Neutrophil (primary cell): ENCODE data around the gene PCDHB13.
"Not testable (repeated sequence)": the region's sequence is repeated elsewhere in the genome, so short reads cannot be mapped to it uniquely, and the experiment has no call there.

Experiments used
- H3K27ac ChIP-seq: fragments of 200-600 bp; sonication (generic); 2 replicates; pipeline ENCODE4 v1.5.1; 2016; ENCODE audit warnings: mild to moderate bottlenecking, moderate library complexity
- H3K27me3 ChIP-seq: fragments of 200-600 bp; sonication (generic); 2 replicates; pipeline ENCODE4 v1.6.0; 2016; ENCODE audit warnings: mild to moderate bottlenecking
- H3K36me3 ChIP-seq: fragments of 200-600 bp; sonication (generic); 2 replicates; pipeline ENCODE4 v1.5.1; 2017
- H3K4me1 ChIP-seq, 2 experiments: fragments of 200-600 bp in 1 of 2; sonication (generic) in 1 of 2; 1 replicate in 1 of 2; 2 replicates in 1 of 2; pipeline versions ENCODE4 v1.5.1 to v1.6.1; 2013 to 2016; ENCODE audit warnings: low read depth in 1 of 2, low read length in 1 of 2, mild to moderate bottlenecking in 1 of 2, moderate library complexity in 1 of 2; ENCODE audit not compliant: control insufficient read depth in 1 of 2, insufficient read depth in 1 of 2
- H3K4me3 ChIP-seq, 2 experiments: fragments of 200-600 bp in 1 of 2; sonication (generic) in 1 of 2; 1 replicate in 1 of 2; 2 replicates in 1 of 2; pipeline ENCODE4 v1.5.1; 2013 to 2016; ENCODE audit warnings: low read depth in 1 of 2, low read length in 1 of 2, mild to moderate bottlenecking in 1 of 2, moderate library complexity in 1 of 2
- H3K9me3 ChIP-seq: fragments of 200-600 bp; sonication (generic); 2 replicates; pipeline ENCODE4 v1.5.1; 2016
- CTCF ChIP-seq: fragments of 200-600 bp; sonication (generic); IDR thresholded peaks from 2 replicates; pipeline ENCODE4 v1.5.1; 2016; ENCODE audit warnings: antibody characterized with exemption

PCDHB13 gene

DNA sequence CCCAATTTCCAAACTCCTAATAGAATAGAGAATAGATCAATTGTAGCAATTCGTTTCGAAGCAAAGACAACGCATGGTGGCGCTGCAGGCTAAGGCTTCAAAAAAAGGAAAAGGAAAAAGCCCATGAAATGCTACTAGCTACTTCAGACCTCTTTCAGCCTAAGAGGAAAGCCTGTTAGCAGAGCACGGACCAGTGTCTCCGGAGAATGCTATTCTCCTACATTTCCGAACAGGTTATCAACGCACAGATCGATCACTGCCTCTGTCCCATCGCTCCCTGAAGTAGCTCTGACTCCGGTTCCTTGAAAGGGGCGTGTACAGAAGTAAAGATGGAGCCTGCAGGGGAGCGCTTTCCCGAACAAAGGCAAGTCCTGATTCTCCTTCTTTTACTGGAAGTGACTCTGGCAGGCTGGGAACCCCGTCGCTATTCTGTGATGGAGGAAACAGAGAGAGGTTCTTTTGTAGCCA, 31.6 kb downstream of the PCDHB13 start, which contains the start of gene PCDHB15:
Gene PCDHB15 (plus strand): TSS at position 146 of the 468 bp plus-strand sequence. CDS start 184 bp downstream, at position 330.
- TF ChIP-seq CTCF = no peak
- Histone ChIP-seq H3K9me3 (peaks cover 33% of the 10 kb centered on the region), H3K27ac (no peak within 1 kb of the TSS), H3K27me3 (peaks cover 16% of the 10 kb centered on the region), H3K4me1 (no peaks in the 10 kb centered on the region), H3K36me3 (no peaks in the 10 kb centered on the region), H3K4me3 (no peak within 1 kb of the TSS)

DNA sequence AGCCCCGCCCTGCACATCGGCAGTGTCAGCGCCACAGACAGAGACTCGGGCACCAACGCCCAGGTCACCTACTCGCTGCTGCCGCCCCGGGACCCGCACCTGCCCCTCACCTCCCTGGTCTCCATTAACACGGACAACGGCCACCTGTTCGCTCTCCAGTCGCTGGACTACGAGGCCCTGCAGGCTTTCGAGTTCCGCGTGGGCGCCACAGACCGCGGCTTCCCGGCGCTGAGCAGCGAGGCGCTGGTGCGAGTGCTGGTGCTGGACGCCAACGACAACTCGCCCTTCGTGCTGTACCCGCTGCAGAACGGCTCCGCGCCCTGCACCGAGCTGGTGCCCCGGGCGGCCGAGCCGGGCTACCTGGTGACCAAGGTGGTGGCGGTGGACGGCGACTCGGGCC, 33.3 kb downstream of the PCDHB13 start:
- H3K27me3 ChIP-seq, H3K27ac ChIP-seq, H3K4me1 ChIP-seq, H3K36me3 ChIP-seq, H3K4me3 ChIP-seq: not testable (repeated sequence)
- peaks cover 17% of the 10 kb centered on the region for H3K9me3 ChIP-seq

- not testable (repeated sequence) for H3K36me3 ChIP-seq, H3K27me3 ChIP-seq, H3K27ac ChIP-seq, H3K4me1 ChIP-seq, H3K4me3 ChIP-seq
- H3K9me3 ChIP-seq = peaks cover 17% of the 10 kb centered on the region
Observed at GRCh38 chr5:141247434-141247833, 33.7 kb downstream of the PCDHB13 start.

GRCh38 chr5:141250576-141250975, 36.9 kb downstream of the PCDHB13 start:
- H3K4me3 ChIP-seq = no peak overlapping the region
- H3K9me3 ChIP-seq = peaks cover 25% of the 10 kb centered on the region
- no peaks in the 10 kb centered on the region for H3K27me3 ChIP-seq
- no peaks in the 10 kb centered on the region for H3K4me1 ChIP-seq
- H3K36me3 ChIP-seq = no peaks in the 10 kb centered on the region
- no peak overlapping the region for H3K27ac ChIP-seq
- no peak for TF ChIP-seq CTCF

GRCh38 chr5:141258464-141258863, 44.7 kb downstream of the PCDHB13 start:
- H3K4me1 ChIP-seq = no peaks in the 10 kb centered on the region
- H3K36me3 ChIP-seq = no peaks in the 10 kb centered on the region
- H3K9me3 ChIP-seq = peaks cover 68% of the 10 kb centered on the region
- no peak overlapping the region for H3K27ac ChIP-seq
- no peaks in the 10 kb centered on the region for H3K27me3 ChIP-seq
- no peak overlapping the region for H3K4me3 ChIP-seq
- no peak for TF ChIP-seq CTCF

- no peaks in the 10 kb centered on the region for H3K27me3 ChIP-seq
- no peaks in the 10 kb centered on the region for H3K36me3 ChIP-seq
- H3K4me1 ChIP-seq = no peaks in the 10 kb centered on the region
- TF ChIP-seq CTCF = no peak
- H3K9me3 ChIP-seq = peaks cover 68% of the 10 kb centered on the region
- no peak overlapping the region for H3K27ac ChIP-seq
- no peak overlapping the region for H3K4me3 ChIP-seq
Observed at GRCh38 chr5:141258948-141259347, 45.2 kb downstream of the PCDHB13 start.
